Measurements from ENCODE around the gene TRPM8.

TRPM8 gene

DNA sequence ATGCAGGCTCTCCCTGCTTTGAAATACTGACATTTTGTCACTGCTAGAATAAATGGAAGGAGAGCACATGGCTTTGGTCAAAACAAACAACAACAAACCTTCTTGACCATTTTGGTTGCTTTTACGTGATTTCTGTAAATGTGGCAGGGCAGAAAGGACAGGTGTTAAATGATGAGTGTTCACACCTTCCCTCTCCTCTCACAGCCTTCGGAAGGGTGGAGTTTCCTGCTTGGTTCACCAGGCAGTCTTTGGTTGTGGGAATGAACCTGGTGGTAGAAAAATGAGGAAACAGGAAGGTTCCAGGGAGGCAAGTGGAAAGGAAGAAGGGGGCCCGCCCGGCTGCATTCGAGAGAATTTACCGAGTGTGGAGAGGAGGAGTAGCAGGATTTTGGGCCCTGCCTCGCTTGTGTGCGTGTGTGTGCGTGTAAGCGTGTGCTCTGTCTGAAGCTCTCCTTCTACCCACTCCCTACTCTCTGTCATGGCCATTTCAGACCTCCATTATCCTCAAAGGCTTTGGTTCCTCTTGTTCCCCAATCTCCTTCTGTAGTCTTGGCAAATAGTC is 109.6 kb downstream of the TRPM8 start:
- CTCF ChIA-PET, result no interaction called here
- POLR2A ChIA-PET, result no interaction called here
- H3K4me1 ChIP-seq (ENCODE audit: control extremely low read depth in 1 of 4, control insufficient read depth in 4 of 4, insufficient read depth in 4 of 4, low read length in 3 of 4), result peaks cover 0 to 8% (median 2%) of the 10 kb centered on the region in 4 experiments
- peaks cover 0 to 5% (median 0%) of the 10 kb centered on the region in 5 experiments for H3K9me3 ChIP-seq (ENCODE audit: control extremely low read depth in 1 of 5, control insufficient read depth in 4 of 5, insufficient read depth in 2 of 5, low read depth in 1 of 5, low read length in 4 of 5)
- H3K27me3 ChIP-seq (replicated peaks in 2 of 5; ENCODE audit: control insufficient read depth in 4 of 5, insufficient read depth in 5 of 5, low read length in 4 of 5), result peaks cover 0 to 13% (median 0%) of the 10 kb centered on the region in 5 experiments
- DNase-seq, result no peak
- no peak overlapping the region for H3K4me3 ChIP-seq (ENCODE audit: control insufficient read depth in 1 of 7, extremely low read depth in 1 of 7, insufficient read depth in 4 of 7, low read depth in 2 of 7, low read length in 6 of 7)
- H3K36me3 ChIP-seq (ENCODE audit: control insufficient read depth in 4 of 4, insufficient read depth in 4 of 4, low read length in 3 of 4), result no peaks in the 10 kb centered on the region
- no peak overlapping the region for H3K27ac ChIP-seq (ENCODE audit: insufficient read depth in 1 of 2, low read depth in 1 of 2, low read length in 2 of 2, poor library complexity in 1 of 2, severe bottlenecking in 2 of 2)
- WGBS (ENCODE audit: insufficient coverage), result 74% methylated on average over 8 of the region's 10 CpGs

DNA sequence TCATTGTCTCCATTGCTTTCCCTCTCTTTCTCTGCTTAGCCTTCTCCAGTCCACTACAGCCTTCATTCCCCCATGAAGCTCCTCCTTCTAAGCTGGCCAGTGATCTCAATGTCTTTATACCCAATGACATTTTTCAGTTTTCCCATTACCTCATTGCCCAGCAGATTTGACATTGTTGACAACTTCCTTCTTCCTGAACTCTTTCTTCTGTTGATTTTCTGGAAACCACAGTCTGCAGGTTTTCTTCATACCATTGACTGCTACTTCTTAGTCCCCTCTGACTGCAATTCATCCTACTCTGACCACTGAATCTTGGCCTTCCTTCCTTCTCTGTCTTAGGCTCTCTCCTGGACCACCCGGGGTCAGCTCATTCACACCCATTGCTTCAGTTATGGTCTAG is 110.5 kb downstream of the TRPM8 start:
- ChIA-PET POLR2A (interaction anchor here (0.6 kb wide), 1 partner anchor 420 kb away, joined by 3 read pairs; no protein-coding TSS in a partner anchor), CTCF (no interaction called here)
- no peaks in the 10 kb centered on the region for H3K36me3 ChIP-seq (ENCODE audit: control insufficient read depth in 4 of 4, insufficient read depth in 4 of 4, low read length in 3 of 4)
- H3K27me3 ChIP-seq (replicated peaks in 2 of 5; ENCODE audit: control insufficient read depth in 4 of 5, insufficient read depth in 5 of 5, low read length in 4 of 5), result peaks cover 0 to 13% (median 0%) of the 10 kb centered on the region in 5 experiments
- no peak overlapping the region for H3K4me3 ChIP-seq (ENCODE audit: control insufficient read depth in 1 of 7, extremely low read depth in 1 of 7, insufficient read depth in 4 of 7, low read depth in 2 of 7, low read length in 6 of 7)
- WGBS (ENCODE audit: insufficient coverage), result 20% methylated on average over 1 of the region's 1 CpG
- peaks cover 0 to 8% (median 2%) of the 10 kb centered on the region in 4 experiments for H3K4me1 ChIP-seq (ENCODE audit: control extremely low read depth in 1 of 4, control insufficient read depth in 4 of 4, insufficient read depth in 4 of 4, low read length in 3 of 4)
- no peak overlapping the region for H3K27ac ChIP-seq (ENCODE audit: insufficient read depth in 1 of 2, low read depth in 1 of 2, low read length in 2 of 2, poor library complexity in 1 of 2, severe bottlenecking in 2 of 2)
- DNase-seq, result no peak
- H3K9me3 ChIP-seq (ENCODE audit: control extremely low read depth in 1 of 5, control insufficient read depth in 4 of 5, insufficient read depth in 2 of 5, low read depth in 1 of 5, low read length in 4 of 5), result peaks cover 0 to 5% (median under 1%) of the 10 kb centered on the region in 5 experiments

DNA sequence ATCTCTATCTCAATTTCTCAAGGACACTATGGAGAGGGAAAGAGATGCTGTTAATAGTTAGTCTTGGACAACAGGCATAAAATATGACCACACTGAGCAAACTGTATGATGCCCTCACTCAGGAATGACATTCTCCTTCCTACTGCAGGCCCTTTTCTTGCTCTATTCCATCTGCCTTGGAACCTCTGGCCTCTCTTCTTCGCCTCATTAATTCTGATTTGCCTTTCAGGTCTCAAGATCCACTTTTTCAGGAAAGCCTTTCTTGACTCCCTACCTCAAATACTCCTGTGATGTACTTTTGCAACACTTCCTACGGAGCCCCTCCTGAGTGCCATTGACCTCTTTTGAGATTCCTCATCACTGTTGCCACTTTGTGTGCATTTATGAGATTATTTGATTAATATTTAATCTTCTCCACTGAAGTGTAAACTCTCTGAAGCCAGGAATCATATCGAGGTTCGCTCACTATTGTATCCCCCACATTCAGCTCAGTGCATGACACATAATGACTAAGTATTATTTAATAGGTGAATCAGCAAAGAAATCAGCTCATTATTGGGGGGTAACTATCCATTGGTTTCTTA is 112.1 kb downstream of the TRPM8 start:
- CTCF ChIA-PET, result no interaction called here
- no peak for DNase-seq
- H3K4me1 ChIP-seq (ENCODE audit: control extremely low read depth in 1 of 4, control insufficient read depth in 4 of 4, insufficient read depth in 4 of 4, low read length in 3 of 4), result peaks cover 0 to 8% (median 2%) of the 10 kb centered on the region in 4 experiments

DNA sequence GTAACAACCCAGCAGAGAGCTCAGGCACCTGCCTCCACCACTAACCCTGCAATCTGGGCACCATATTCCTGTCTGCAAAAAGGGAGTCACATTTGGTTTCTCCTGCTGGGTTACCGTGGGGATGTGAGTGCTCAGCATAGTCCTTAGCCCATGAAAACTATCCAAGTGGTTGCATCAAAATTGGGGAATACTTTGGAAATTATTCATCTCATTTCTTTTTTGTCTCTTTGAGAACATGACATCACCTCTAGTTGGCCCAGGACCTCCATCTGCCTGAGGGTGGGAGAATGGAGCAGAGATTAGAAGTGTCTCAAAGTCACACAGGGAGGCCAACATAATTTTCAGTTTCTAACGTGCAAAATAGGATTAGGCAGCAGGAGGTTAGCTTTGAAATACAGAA is 114.0 kb downstream of the TRPM8 start:
- DNase-seq, result no peak
- Histone ChIP-seq H3K36me3 (ENCODE audit: control insufficient read depth in 4 of 4, insufficient read depth in 4 of 4, low read length in 3 of 4) (no peaks in the 10 kb centered on the region), H3K4me3 (ENCODE audit: control insufficient read depth in 1 of 7, extremely low read depth in 1 of 7, insufficient read depth in 4 of 7, low read depth in 2 of 7, low read length in 6 of 7) (no peak overlapping the region), H3K27me3 (replicated peaks in 2 of 5; ENCODE audit: control insufficient read depth in 4 of 5, insufficient read depth in 5 of 5, low read length in 4 of 5) (peaks cover 0 to 16% (median 0%) of the 10 kb centered on the region in 5 experiments), H3K27ac (ENCODE audit: insufficient read depth in 1 of 2, low read depth in 1 of 2, low read length in 2 of 2, poor library complexity in 1 of 2, severe bottlenecking in 2 of 2) (no peak overlapping the region), H3K4me1 (ENCODE audit: control extremely low read depth in 1 of 4, control insufficient read depth in 4 of 4, insufficient read depth in 4 of 4, low read length in 3 of 4) (no peaks in the 10 kb centered on the region), H3K9me3 (ENCODE audit: control extremely low read depth in 1 of 5, control insufficient read depth in 4 of 5, insufficient read depth in 2 of 5, low read depth in 1 of 5, low read length in 4 of 5) (peaks cover 0 to 27% (median 14%) of the 10 kb centered on the region in 5 experiments)
- 20% methylated on average over 1 of the region's 2 CpGs for WGBS (ENCODE audit: insufficient coverage)
- CTCF ChIA-PET, result no interaction called here
- POLR2A ChIA-PET, result no interaction called here

More for the DNA sequence above, 112.1 kb downstream of the TRPM8 start:
- Histone ChIP-seq H3K36me3 (ENCODE audit: control insufficient read depth in 4 of 4, insufficient read depth in 4 of 4, low read length in 3 of 4) (no peaks in the 10 kb centered on the region), H3K4me3 (ENCODE audit: control insufficient read depth in 1 of 7, extremely low read depth in 1 of 7, insufficient read depth in 4 of 7, low read depth in 2 of 7, low read length in 6 of 7) (no peak overlapping the region), H3K9me3 (ENCODE audit: control extremely low read depth in 1 of 5, control insufficient read depth in 4 of 5, insufficient read depth in 2 of 5, low read depth in 1 of 5, low read length in 4 of 5) (peaks cover 0 to 14% (median 6%) of the 10 kb centered on the region in 5 experiments), H3K27me3 (replicated peaks in 2 of 5; ENCODE audit: control insufficient read depth in 4 of 5, insufficient read depth in 5 of 5, low read length in 4 of 5) (peaks cover 0 to 13% (median 0%) of the 10 kb centered on the region in 5 experiments), H3K27ac (ENCODE audit: insufficient read depth in 1 of 2, low read depth in 1 of 2, low read length in 2 of 2, poor library complexity in 1 of 2, severe bottlenecking in 2 of 2) (no peak overlapping the region)
- POLR2A ChIA-PET, result no interaction called here
- WGBS (ENCODE audit: insufficient coverage), result 90% methylated on average over 1 of the region's 4 CpGs

DNA sequence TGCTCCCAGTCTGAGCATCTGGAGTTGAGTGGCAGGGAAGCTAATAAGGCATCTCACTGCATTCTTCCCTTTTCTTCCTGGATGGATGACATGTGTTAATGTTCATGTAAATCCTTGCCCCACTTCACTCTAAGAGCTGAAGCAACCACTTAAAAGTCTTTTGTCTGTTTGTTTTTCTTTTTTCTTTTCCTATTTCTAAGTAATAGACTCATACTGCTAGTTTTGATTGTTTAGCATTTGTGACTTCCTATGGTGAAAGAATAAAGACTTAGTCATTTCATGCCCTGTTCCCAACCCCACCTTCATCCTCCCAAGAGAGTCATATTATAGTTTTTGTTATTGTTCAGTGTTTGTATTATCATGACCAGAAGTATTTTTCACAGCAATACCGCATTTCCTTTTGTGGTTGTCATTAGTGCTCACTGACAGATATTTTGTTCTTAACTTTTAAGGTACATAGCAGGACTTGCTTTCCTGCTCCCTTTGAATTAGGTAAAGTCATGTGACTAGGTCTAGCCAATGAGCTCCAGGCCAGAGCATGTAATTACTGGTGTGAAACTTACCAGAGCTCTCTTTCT is 115.2 kb downstream of the TRPM8 start:
- no peak for DNase-seq
- H3K4me3 ChIP-seq (ENCODE audit: control insufficient read depth in 1 of 7, extremely low read depth in 1 of 7, insufficient read depth in 4 of 7, low read depth in 2 of 7, low read length in 6 of 7), result no peak overlapping the region

DNA sequence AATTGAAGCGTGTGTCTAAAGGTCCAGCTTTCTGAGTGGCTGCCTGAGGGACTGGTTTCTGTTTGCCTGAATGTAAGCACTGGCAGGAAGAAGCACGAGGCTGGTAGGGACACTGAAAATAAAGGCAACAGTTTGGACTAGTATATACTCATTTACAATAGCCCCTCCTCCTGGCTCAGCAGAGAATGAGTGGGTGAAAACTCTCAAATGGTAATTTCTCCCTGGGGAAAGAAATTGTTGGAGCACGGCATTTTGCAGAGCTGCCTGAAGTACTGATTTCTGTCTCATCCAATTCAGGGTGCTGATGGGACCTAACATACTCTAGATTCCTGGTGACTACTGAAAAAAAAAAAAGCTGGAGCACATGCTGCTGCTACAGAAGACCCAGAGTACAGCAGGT is 116.0 kb downstream of the TRPM8 start:
- Histone ChIP-seq H3K36me3 (ENCODE audit: control insufficient read depth in 4 of 4, insufficient read depth in 4 of 4, low read length in 3 of 4) (no peaks in the 10 kb centered on the region), H3K4me3 (ENCODE audit: control insufficient read depth in 1 of 7, extremely low read depth in 1 of 7, insufficient read depth in 4 of 7, low read depth in 2 of 7, low read length in 6 of 7) (no peak overlapping the region), H3K27me3 (replicated peaks in 2 of 5; ENCODE audit: control insufficient read depth in 4 of 5, insufficient read depth in 5 of 5, low read length in 4 of 5) (peaks cover 0 to 18% (median 0%) of the 10 kb centered on the region in 5 experiments), H3K9me3 (ENCODE audit: control extremely low read depth in 1 of 5, control insufficient read depth in 4 of 5, insufficient read depth in 2 of 5, low read depth in 1 of 5, low read length in 4 of 5) (peaks cover 0 to 30% (median 17%) of the 10 kb centered on the region in 5 experiments), H3K4me1 (ENCODE audit: control extremely low read depth in 1 of 4, control insufficient read depth in 4 of 4, insufficient read depth in 4 of 4, low read length in 3 of 4) (no peaks in the 10 kb centered on the region), H3K27ac (ENCODE audit: insufficient read depth in 1 of 2, low read depth in 1 of 2, low read length in 2 of 2, poor library complexity in 1 of 2, severe bottlenecking in 2 of 2) (no peak overlapping the region)
- WGBS (ENCODE audit: insufficient coverage), result 84% methylated on average over 2 of the region's 3 CpGs
- ChIA-PET CTCF (no interaction called here), POLR2A (no interaction called here)
- no peak for DNase-seq

More for the DNA sequence above, 115.2 kb downstream of the TRPM8 start:
- no peaks in the 10 kb centered on the region for H3K36me3 ChIP-seq (ENCODE audit: control insufficient read depth in 4 of 4, insufficient read depth in 4 of 4, low read length in 3 of 4)
- no peak overlapping the region for H3K27ac ChIP-seq (ENCODE audit: insufficient read depth in 1 of 2, low read depth in 1 of 2, low read length in 2 of 2, poor library complexity in 1 of 2, severe bottlenecking in 2 of 2)
- ChIA-PET CTCF (no interaction called here), POLR2A (no interaction called here)
- no CpG with 5 or more reads among the region's 1 CpG for WGBS (ENCODE audit: insufficient coverage)
- peaks cover 0 to 18% (median 0%) of the 10 kb centered on the region in 5 experiments for H3K27me3 ChIP-seq (replicated peaks in 2 of 5; ENCODE audit: control insufficient read depth in 4 of 5, insufficient read depth in 5 of 5, low read length in 4 of 5)
- no peaks in the 10 kb centered on the region for H3K4me1 ChIP-seq (ENCODE audit: control extremely low read depth in 1 of 4, control insufficient read depth in 4 of 4, insufficient read depth in 4 of 4, low read length in 3 of 4)
- H3K9me3 ChIP-seq (ENCODE audit: control extremely low read depth in 1 of 5, control insufficient read depth in 4 of 5, insufficient read depth in 2 of 5, low read depth in 1 of 5, low read length in 4 of 5), result peaks cover 0 to 30% (median 17%) of the 10 kb centered on the region in 5 experiments

DNA sequence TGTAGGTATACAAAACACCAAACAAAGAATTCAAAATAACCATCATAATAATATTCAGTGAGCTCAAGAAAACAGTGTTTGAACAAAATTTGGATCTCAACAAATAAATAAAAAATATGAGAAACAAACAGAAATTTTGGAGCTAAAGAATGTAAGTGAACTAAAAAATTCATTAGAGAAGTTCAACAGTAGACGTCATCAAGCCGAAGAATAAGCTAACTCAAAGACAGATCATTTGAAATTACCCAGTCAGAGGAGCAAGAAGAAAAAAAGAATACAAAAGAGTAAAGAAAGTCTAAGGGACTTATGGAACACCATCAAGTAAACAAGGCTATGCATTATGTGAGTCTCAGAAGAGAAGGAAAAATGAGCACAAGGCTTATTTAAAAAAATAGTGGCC is 116.7 kb downstream of the TRPM8 start:
- CTCF ChIA-PET, result no interaction called here
- no peak for DNase-seq
- peaks cover 0 to 18% (median 0%) of the 10 kb centered on the region in 5 experiments for H3K27me3 ChIP-seq (replicated peaks in 2 of 5; ENCODE audit: control insufficient read depth in 4 of 5, insufficient read depth in 5 of 5, low read length in 4 of 5)
- no peaks in the 10 kb centered on the region for H3K4me1 ChIP-seq (ENCODE audit: control extremely low read depth in 1 of 4, control insufficient read depth in 4 of 4, insufficient read depth in 4 of 4, low read length in 3 of 4)
- H3K9me3 ChIP-seq (ENCODE audit: control extremely low read depth in 1 of 5, control insufficient read depth in 4 of 5, insufficient read depth in 2 of 5, low read depth in 1 of 5, low read length in 4 of 5), result peaks cover 0 to 30% (median 17%) of the 10 kb centered on the region in 5 experiments
- H3K36me3 ChIP-seq (ENCODE audit: control insufficient read depth in 4 of 4, insufficient read depth in 4 of 4, low read length in 3 of 4), result no peaks in the 10 kb centered on the region
- POLR2A ChIA-PET, result no interaction called here
- no peak overlapping the region for H3K27ac ChIP-seq (ENCODE audit: insufficient read depth in 1 of 2, low read depth in 1 of 2, low read length in 2 of 2, poor library complexity in 1 of 2, severe bottlenecking in 2 of 2)
- no peak overlapping the region for H3K4me3 ChIP-seq (ENCODE audit: control insufficient read depth in 1 of 7, extremely low read depth in 1 of 7, insufficient read depth in 4 of 7, low read depth in 2 of 7, low read length in 6 of 7)
- no CpG with 5 or more reads among the region's 2 CpGs for WGBS (ENCODE audit: insufficient coverage)

All from common myeloid progenitor, CD34-positive (primary cell).